Cardiac muscle cell (in vitro differentiated cells and primary cell): ENCODE measurements around the gene DRG2. TPM values are rescaled to one million over a fixed set of nuclear protein-coding genes. Genes with fewer than 3 reads are reported as not detected.

ENCODE experiments used
- DNase-seq, 2 donors: peaks; one replicate each; pipeline versions ENCODE4 v3.0.0 to v3.0.0-alpha.2; 2010 to 2017; ENCODE audit warnings: low read depth in 1 of 2, low spot score in 1 of 2
- H3K27ac ChIP-seq: fragments of 200-600 bp; sonication (generic); 2 replicates; pipeline ENCODE4 v1.5.1; 2016
- H3K27me3 ChIP-seq: fragments of 200-600 bp; sonication (generic); 2 replicates; pipeline ENCODE4 v1.6.0; 2016; ENCODE audit warnings: control low read depth
- H3K36me3 ChIP-seq: fragments of 200-600 bp; sonication (generic); 2 replicates; pipeline ENCODE4 v1.5.1; 2016; ENCODE audit warnings: control low read depth
- H3K4me1 ChIP-seq: fragments of 200-600 bp; sonication (generic); 2 replicates; pipeline ENCODE4 v1.8.1; 2017; ENCODE audit warnings: low read depth, mild to moderate bottlenecking, mixed run types
- H3K4me3 ChIP-seq: fragments of 200-600 bp; sonication (generic); 2 replicates; pipeline ENCODE4 v1.5.1; 2016; ENCODE audit warnings: mild to moderate bottlenecking
- H3K9me3 ChIP-seq: fragments of 200-600 bp; sonication (generic); 2 replicates; pipeline ENCODE4 v1.5.1; 2017; ENCODE audit warnings: low read depth, mild to moderate bottlenecking, control low read depth
- polyA plus RNA-seq: library from polyadenylated mRNA; unstranded; fragments of >200 nt; fragmentation: Nextera tagmentation; extraction: Ambion mirVana; gene quantifications from 2 replicates; pipeline ENCODE4 v1.2.1, GENCODE V29; 2016
- total RNA-seq: library from RNA; depleted of rRNA; stranded (reverse); fragments of >200 nt; gene quantifications from 2 replicates; pipeline ENCODE4 v1.2.3, GENCODE V29; 2016
- TF ChIP-seq, protein P1 (sequence below): IDR thresholded peaks from 2 replicates; pipeline ENCODE4 v1.5.1; 2012; ENCODE audit warnings: low read depth, mild to moderate bottlenecking, low read length

The DRG2 gene
- total and polyA plus RNA-seq, 2 experiments from 2014 or later, result 49.5 to 49.7 TPM

DNA sequence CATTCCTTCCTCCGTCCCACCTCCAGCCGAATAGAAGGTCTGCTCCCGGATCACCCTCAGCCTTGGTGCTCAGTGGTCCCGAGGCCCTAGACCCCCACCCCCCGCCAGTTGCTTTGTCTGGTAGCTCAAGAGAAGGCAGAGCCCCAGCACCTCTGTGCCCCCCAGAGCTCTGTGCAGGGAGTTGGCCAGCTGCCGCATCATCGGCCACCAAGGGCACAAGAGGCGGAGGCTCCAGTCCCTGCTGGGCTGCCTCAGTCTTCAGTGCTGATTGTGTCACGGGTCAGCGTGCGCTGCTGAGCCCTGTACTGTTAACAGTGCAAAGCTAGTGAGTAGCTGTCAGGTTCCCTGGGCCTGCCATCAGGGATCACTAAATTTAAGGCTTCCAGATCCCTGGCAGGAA, 22.2 kb upstream of the DRG2 start:
- Histone ChIP-seq H3K4me3 (no peak overlapping the region), H3K27me3 (no peaks in the 10 kb centered on the region), H3K27ac (no peak overlapping the region), H3K36me3 (peaks cover 11% of the 10 kb centered on the region), H3K9me3 (no peaks in the 10 kb centered on the region), H3K4me1 (no peaks in the 10 kb centered on the region)
- DNase-seq, result no peak
- TF ChIP-seq, protein P1, sequence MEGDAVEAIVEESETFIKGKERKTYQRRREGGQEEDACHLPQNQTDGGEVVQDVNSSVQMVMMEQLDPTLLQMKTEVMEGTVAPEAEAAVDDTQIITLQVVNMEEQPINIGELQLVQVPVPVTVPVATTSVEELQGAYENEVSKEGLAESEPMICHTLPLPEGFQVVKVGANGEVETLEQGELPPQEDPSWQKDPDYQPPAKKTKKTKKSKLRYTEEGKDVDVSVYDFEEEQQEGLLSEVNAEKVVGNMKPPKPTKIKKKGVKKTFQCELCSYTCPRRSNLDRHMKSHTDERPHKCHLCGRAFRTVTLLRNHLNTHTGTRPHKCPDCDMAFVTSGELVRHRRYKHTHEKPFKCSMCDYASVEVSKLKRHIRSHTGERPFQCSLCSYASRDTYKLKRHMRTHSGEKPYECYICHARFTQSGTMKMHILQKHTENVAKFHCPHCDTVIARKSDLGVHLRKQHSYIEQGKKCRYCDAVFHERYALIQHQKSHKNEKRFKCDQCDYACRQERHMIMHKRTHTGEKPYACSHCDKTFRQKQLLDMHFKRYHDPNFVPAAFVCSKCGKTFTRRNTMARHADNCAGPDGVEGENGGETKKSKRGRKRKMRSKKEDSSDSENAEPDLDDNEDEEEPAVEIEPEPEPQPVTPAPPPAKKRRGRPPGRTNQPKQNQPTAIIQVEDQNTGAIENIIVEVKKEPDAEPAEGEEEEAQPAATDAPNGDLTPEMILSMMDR, result no peak

DNA sequence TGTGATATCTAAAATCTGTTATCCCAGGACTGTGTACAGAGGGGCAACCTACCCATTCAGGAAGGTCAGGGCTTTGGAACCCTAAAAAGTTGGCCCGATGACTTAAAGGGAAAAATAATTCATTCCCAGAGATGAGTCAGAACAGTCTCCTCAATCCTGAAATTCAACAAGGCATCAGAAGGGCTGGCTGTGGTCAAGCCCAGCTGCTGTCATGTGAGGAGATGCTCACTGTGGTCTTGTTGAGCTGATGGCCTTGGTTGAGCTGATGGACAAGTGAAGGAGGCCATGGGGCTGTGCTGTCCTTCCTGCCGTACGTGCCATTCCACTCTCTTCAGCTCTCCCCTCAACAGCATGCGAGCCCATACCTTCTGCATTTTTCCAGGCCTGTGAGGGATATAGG, 20.9 kb upstream of the DRG2 start:
- TF ChIP-seq, protein P1, result no peak
- Histone ChIP-seq H3K4me1 (no peaks in the 10 kb centered on the region), H3K9me3 (no peaks in the 10 kb centered on the region), H3K27me3 (no peaks in the 10 kb centered on the region), H3K4me3 (no peak overlapping the region), H3K36me3 (peaks cover 11% of the 10 kb centered on the region), H3K27ac (no peak overlapping the region)
- DNase-seq, result no peak

DNA sequence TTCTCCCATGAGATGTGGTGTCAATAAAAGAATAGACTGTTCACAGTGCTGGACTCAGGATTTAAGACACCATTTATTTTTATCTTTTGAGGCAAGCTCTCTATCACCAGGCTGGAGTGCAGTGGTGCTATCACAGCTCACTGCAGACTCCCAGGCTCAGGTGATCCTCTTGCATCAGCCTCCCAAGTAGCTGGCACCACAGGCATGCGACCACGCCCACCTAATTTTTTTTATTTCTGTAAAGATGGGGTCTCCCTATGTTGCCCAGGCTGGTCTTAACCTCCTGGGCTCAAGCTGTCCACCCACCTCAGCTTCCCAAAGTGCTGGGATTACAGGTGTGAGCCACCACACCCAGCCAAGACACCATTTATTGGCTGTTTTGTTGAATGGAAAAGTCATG, 18.6 kb upstream of the DRG2 start:
- peaks cover 11% of the 10 kb centered on the region for H3K36me3 ChIP-seq
- H3K27me3 ChIP-seq, result no peaks in the 10 kb centered on the region
- TF ChIP-seq, protein P1, result no peak
- no peak for DNase-seq
- H3K4me1 ChIP-seq, result no peaks in the 10 kb centered on the region
- no peak overlapping the region for H3K4me3 ChIP-seq
- H3K9me3 ChIP-seq, result no peaks in the 10 kb centered on the region
- no peak overlapping the region for H3K27ac ChIP-seq

DNA sequence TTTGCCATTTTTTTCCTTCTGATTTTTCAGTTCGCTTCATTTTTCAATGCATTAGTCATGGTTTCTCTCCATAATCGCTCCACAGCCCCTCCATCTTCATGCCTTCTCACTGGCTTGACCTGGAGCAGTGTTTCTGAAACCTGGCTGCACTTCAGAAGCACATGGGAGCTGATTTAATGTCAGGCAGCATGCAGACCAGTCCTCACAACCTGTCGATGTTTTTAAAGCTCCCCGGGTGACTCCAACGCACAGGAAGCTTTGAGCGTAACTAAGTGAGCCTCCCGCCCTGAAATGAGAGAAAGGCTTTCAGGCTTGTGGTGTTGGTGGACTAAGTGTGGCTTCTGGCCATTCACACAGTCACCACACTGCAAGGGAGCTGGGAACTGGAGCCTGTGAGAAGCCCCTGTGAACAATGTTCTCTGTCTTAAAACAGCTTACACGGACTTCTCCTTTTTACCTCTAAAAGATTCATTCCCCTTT, 16.8 kb upstream of the DRG2 start:
- Histone ChIP-seq H3K27me3 (no peaks in the 10 kb centered on the region), H3K4me1 (no peaks in the 10 kb centered on the region), H3K36me3 (no peaks in the 10 kb centered on the region), H3K9me3 (no peaks in the 10 kb centered on the region), H3K4me3 (no peak overlapping the region), H3K27ac (no peak overlapping the region)
- DNase-seq, result peak; percentile 34 to 56
- TF ChIP-seq, protein P1, result no peak

DNA sequence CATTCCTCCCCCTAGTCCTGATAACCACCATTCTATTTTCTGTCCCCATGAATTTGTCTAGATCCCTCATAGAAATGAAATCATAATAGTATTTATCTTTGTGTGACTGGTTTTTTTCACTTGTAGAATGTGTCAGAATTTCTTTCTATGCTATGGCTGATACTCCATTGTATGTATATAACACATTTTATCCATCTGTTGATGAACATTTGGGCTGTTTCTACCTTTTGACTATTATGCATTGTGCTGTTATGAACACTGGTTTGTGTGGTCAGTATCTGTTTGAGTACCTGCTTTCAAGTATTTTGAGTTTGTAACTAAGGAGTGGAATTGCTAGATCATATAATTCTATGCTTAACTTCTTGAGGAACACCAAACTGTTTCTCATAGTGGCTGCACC, 16.0 kb upstream of the DRG2 start:
- DNase-seq, result no peak
- no peak overlapping the region for H3K4me3 ChIP-seq
- TF ChIP-seq, protein P1, result no peak
- H3K36me3 ChIP-seq, result no peaks in the 10 kb centered on the region
- no peaks in the 10 kb centered on the region for H3K9me3 ChIP-seq
- H3K27me3 ChIP-seq, result no peaks in the 10 kb centered on the region
- H3K4me1 ChIP-seq, result no peaks in the 10 kb centered on the region
- no peak overlapping the region for H3K27ac ChIP-seq
